HG03060 (cell line): Measurements from ENCODE around the gene LAIR1.
"Not testable (repeated sequence)": the region's sequence is repeated elsewhere in the genome, so short reads cannot be mapped to it uniquely, and the experiment has no call there.

ENCODE experiments used
- ATAC-seq: cut with Tn5 transposase; IDR thresholded peaks from one replicate; pipeline ENCODE4 v1.9.1; 2021; ENCODE audit warnings: low read depth, moderate number of reproducible peaks; ENCODE audit not compliant: unreplicated experiment

The LAIR1 gene

GRCh38 chr19:54364775-54365257 is at the start of gene LAIR1:
LAIR1 (minus strand) TSS chr19:54364931; CDS start chr19:54364804, 127 bp downstream.
- no peak for ATAC-seq

GRCh38 chr19:54414156-54414555 is 49.4 kb upstream of the LAIR1 start:
- no peak for ATAC-seq

GRCh38 chr19:54412877-54413276 is 48.1 kb upstream of the LAIR1 start:
- ATAC-seq = no peak

GRCh38 chr19:54411033-54411432 is 46.3 kb upstream of the LAIR1 start:
- ATAC-seq = no peak

GRCh38 chr19:54408456-54409026 is 43.8 kb upstream of the LAIR1 start:
- no peak for ATAC-seq

- ATAC-seq = no peak
These were observed 43.0 kb upstream of the LAIR1 start for GRCh38 chr19:54407780-54408179.

- no peak for ATAC-seq
These were observed 40.9 kb upstream of the LAIR1 start for GRCh38 chr19:54405628-54406027.

- ATAC-seq = no peak
These were observed 38.3 kb upstream of the LAIR1 start for GRCh38 chr19:54403054-54403453.

- no peak for ATAC-seq
These were observed 36.2 kb upstream of the LAIR1 start for GRCh38 chr19:54400913-54401312.

GRCh38 chr19:54399189-54399588 is 34.5 kb upstream of the LAIR1 start:
- ATAC-seq = no peak

- ATAC-seq = no peak
These were observed 31.0 kb upstream of the LAIR1 start for GRCh38 chr19:54395685-54396084.

- no peak for ATAC-seq
These were observed 28.6 kb upstream of the LAIR1 start for GRCh38 chr19:54393381-54393780.

- no peak for ATAC-seq
These were observed 27.4 kb upstream of the LAIR1 start for GRCh38 chr19:54392105-54392504.

- no peak for ATAC-seq
These were observed 26.9 kb upstream of the LAIR1 start for GRCh38 chr19:54391589-54392061.

GRCh38 chr19:54390942-54391577 is 26.3 kb upstream of the LAIR1 start:
- ATAC-seq = no peak

- ATAC-seq = no peak
These were observed 24.8 kb upstream of the LAIR1 start for GRCh38 chr19:54389553-54389952.

GRCh38 chr19:54388802-54389139 is 24.0 kb upstream of the LAIR1 start:
- no peak for ATAC-seq

GRCh38 chr19:54387991-54388801 is 23.5 kb upstream of the LAIR1 start:
- no peak for ATAC-seq

- ATAC-seq = no peak
These were observed 18.6 kb upstream of the LAIR1 start for GRCh38 chr19:54383330-54383729.

GRCh38 chr19:54382041-54382440 is 17.3 kb upstream of the LAIR1 start:
- ATAC-seq = not testable (repeated sequence)

GRCh38 chr19:54380897-54381296 is 16.2 kb upstream of the LAIR1 start:
- ATAC-seq = no peak
